H1 (cell line): ENCODE measurements around the gene CTXN1. TPM values are rescaled to one million over a fixed set of nuclear protein-coding genes. Genes with fewer than 3 reads are reported as not detected.

Source experiments
- ASH2L ChIP-seq: fragments of 200-600, 300-600 bp; sonication (generic); IDR thresholded peaks from one replicate; pipeline ENCODE4 v1.7.1; 2017; ENCODE audit warnings: low read length
- BRCA1 ChIP-seq: IDR thresholded peaks from 2 replicates; pipeline ENCODE4 v1.6.1; 2012; ENCODE audit warnings: low read depth, low read length, improper control_type of control experiment
- CTCF ChIP-seq, 3 experiments: IDR thresholded peaks; 1 replicate in 2 of 3; 2 replicates in 1 of 3; pipeline versions ENCODE4 v1.5.1 to v1.6.1; 2011; ENCODE audit warnings: low read length in 3 of 3, mild to moderate bottlenecking in 3 of 3, inconsistent platforms in 2 of 3, low read depth in 1 of 3, moderate library complexity in 1 of 3; ENCODE audit not compliant: insufficient read depth in 1 of 3; ENCODE audit errors: control extremely low read depth in 1 of 3
- EGR1 ChIP-seq: IDR thresholded peaks from 2 replicates; pipeline ENCODE4 v1.6.1; 2011; ENCODE audit warnings: low read depth, low read length, borderline replicate concordance
- SIRT6 ChIP-seq: IDR thresholded peaks from one replicate; pipeline ENCODE4 v1.7.1; 2012; ENCODE audit warnings: low read length, inconsistent platforms
- SP2 ChIP-seq: IDR thresholded peaks from 2 replicates; pipeline ENCODE4 v1.6.1; 2012; ENCODE audit warnings: mild to moderate bottlenecking, low read length, inconsistent platforms
- TAF1 ChIP-seq: IDR thresholded peaks from 2 replicates; pipeline ENCODE4 v1.6.1; 2011; ENCODE audit warnings: mild to moderate bottlenecking, low read depth, low read length
- polyA plus RNA-seq, 7 experiments: library from polyadenylated mRNA; depleted of rRNA in 3 of 7; stranded (reverse) in 5 of 7; unstranded in 2 of 7; fragments of >200 nt in 5 of 7; fragments of 200-250 nt in 2 of 7; gene quantifications; 1 replicate in 5 of 7; 2 replicates in 1 of 7; 4 replicates in 1 of 7; pipeline versions ENCODE4 v1.2.1 to v1.2.3, GENCODE V29; 2011 to 2013; ENCODE audit warnings: missing spikeins in 2 of 7, mixed read lengths in 2 of 7
- total RNA-seq: library from RNA; stranded (reverse); fragmentation: NEBNext Ultra II Directional; extraction: Animal tissue kit (Norgen Biotek cat#: 25700); gene quantifications from 2 replicates; pipeline ENCODE4 v1.2.1, GENCODE V29; 2021

Gene CTXN1
- total and polyA plus RNA-seq, 2 of the 8 experiments (the other 6 are each of a cell fraction or from before 2014, with no cell fraction given) = 16.4 to 58.0 TPM

GRCh38 chr19:7943444-7944176, 17.7 kb upstream of the CTXN1 start, which contains the start of gene TIMM44 (continued):
- TF ChIP-seq CTCF (IDR thresholded peaks at IDR 0.05; ENCODE audit: control extremely low read depth in 1 of 3, insufficient read depth in 1 of 3, low read depth in 1 of 3, low read length in 3 of 3) = no peak
- TF ChIP-seq ASH2L = no peak
- peak; percentile 98 for TF ChIP-seq TAF1
- TF ChIP-seq EGR1 = no peak
- no peak for TF ChIP-seq SIRT6
- no peak for TF ChIP-seq BRCA1
- peak; percentile 38 for TF ChIP-seq SP2
- TF ChIP-seq, all 59 proteins: peak for 24
